ENCODE measurements around the gene MYO1B. TPM values are rescaled to one million over a fixed set of nuclear protein-coding genes. Genes with fewer than 3 reads are reported as not detected.

The MYO1B gene
- total and polyA plus RNA-seq, 2 of the 4 experiments (the other 2 are of a cell fraction): 57.2 to 116 TPM

DNA sequence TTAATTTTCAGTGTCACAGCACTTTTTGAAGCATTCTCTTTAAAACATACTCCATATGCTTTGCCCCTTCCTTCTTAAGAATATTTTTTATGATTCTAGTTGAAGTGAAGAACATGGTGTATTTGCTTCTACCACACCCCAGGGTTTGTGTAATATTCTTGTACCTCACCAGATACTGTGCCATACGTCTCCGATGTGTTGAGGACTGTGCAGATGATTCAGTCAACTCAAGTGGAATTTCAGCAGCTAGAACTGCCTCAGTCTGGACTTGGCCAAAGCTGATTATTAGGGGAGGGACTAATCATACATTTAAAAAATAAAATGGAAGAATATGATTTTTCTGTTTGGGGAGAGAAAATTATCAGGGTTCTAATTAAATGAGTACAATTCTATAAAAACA is 115.7 kb downstream of the MYO1B start:
- H2AK5ac ChIP-seq (ENCODE audit: low read depth, low read length): no peak overlapping the region
- DNase-seq: no peak
- in situ Hi-C loops (cut with MboI; ENCODE audit: low sequenced_read_pairs) (no loop called here), intact Hi-C loops (cut with micrococcal nuclease) (no loop called here), dilution Hi-C loops (cut with HindIII; ENCODE audit: low sequenced_read_pairs, unreplicated experiment) (no loop called here)
- no TSS peak for BruUV-seq (replicated peaks)
- H3K56ac ChIP-seq (ENCODE audit: extremely low read depth, insufficient read depth, low read length): no peak overlapping the region
- H3K23ac ChIP-seq (ENCODE audit: low read depth, low read length): no peak overlapping the region
- no peak overlapping the region for H3K4me3 ChIP-seq (ENCODE audit: insufficient read depth, low read depth, low read length)
- peak overlapping the region; percentile 65; the same call in 1 of the 2 replicates for H3K27ac ChIP-seq (ENCODE audit: insufficient read depth, low read length)
- H4K20me1 ChIP-seq (ENCODE audit: insufficient read depth, low read length): peaks cover 4% of the 10 kb centered on the region; the same call in 1 of the 2 replicates
- no CpG with 5 or more reads among the region's 2 CpGs for WGBS, 2 experiments (ENCODE audit: extremely low coverage in 2 of 2, insufficient read length in 1 of 2)
- no peak overlapping the region for H3K14ac ChIP-seq (replicated peaks; ENCODE audit: low read depth, low read length)
- H3K18ac ChIP-seq (ENCODE audit: low read depth, low read length): no peak overlapping the region; the same call in 1 of the 2 replicates
- peak overlapping the region; percentile 52; the same call in 1 of the 2 replicates for H2BK120ac ChIP-seq (ENCODE audit: low read depth, low read length)
- TF ChIP-seq RAD21 (IDR thresholded peaks at IDR 0.05; ENCODE audit: low read length) (no peak), CEBPB (IDR thresholded peaks at IDR 0.05; ENCODE audit: low read depth, low read length) (no peak), MXI1 (IDR thresholded peaks at IDR 0.05; ENCODE audit: borderline replicate concordance, low read depth, low read length) (no peak), CHD1 (IDR thresholded peaks at IDR 0.05; ENCODE audit: low read depth, low read length) (no peak), SMC3 (IDR thresholded peaks at IDR 0.05; ENCODE audit: low read depth, low read length) (no peak), RCOR1 (IDR thresholded peaks at IDR 0.05; ENCODE audit: insufficient replicate concordance, low read length) (no peak), POLR2A (IDR thresholded peaks at IDR 0.05; ENCODE audit: low read depth, low read length) (no peak), MAZ (IDR thresholded peaks at IDR 0.05; ENCODE audit: borderline replicate concordance, low read depth, low read length) (no peak), MAFK (IDR thresholded peaks at IDR 0.05; ENCODE audit: low read depth, low read length) (no peak), RFX5 (IDR thresholded peaks at IDR 0.05; ENCODE audit: low read depth, low read length) (no peak), BHLHE40 (IDR thresholded peaks at IDR 0.05; ENCODE audit: low read depth, low read length) (no peak), FOS (IDR thresholded peaks at IDR 0.05; ENCODE audit: low read depth, low read length) (no peak), NFE2L2 (IDR thresholded peaks at IDR 0.05; ENCODE audit: low read depth, low read length) (no peak)
- TF ChIP-seq, protein P1, sequence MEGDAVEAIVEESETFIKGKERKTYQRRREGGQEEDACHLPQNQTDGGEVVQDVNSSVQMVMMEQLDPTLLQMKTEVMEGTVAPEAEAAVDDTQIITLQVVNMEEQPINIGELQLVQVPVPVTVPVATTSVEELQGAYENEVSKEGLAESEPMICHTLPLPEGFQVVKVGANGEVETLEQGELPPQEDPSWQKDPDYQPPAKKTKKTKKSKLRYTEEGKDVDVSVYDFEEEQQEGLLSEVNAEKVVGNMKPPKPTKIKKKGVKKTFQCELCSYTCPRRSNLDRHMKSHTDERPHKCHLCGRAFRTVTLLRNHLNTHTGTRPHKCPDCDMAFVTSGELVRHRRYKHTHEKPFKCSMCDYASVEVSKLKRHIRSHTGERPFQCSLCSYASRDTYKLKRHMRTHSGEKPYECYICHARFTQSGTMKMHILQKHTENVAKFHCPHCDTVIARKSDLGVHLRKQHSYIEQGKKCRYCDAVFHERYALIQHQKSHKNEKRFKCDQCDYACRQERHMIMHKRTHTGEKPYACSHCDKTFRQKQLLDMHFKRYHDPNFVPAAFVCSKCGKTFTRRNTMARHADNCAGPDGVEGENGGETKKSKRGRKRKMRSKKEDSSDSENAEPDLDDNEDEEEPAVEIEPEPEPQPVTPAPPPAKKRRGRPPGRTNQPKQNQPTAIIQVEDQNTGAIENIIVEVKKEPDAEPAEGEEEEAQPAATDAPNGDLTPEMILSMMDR (conservative IDR thresholded peaks at IDR 0.05; ENCODE audit: low read depth, low read length): no peak
- TF ChIP-seq, protein P2, sequence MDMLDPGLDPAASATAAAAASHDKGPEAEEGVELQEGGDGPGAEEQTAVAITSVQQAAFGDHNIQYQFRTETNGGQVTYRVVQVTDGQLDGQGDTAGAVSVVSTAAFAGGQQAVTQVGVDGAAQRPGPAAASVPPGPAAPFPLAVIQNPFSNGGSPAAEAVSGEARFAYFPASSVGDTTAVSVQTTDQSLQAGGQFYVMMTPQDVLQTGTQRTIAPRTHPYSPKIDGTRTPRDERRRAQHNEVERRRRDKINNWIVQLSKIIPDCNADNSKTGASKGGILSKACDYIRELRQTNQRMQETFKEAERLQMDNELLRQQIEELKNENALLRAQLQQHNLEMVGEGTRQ (IDR thresholded peaks at IDR 0.05; ENCODE audit: low read depth, low read length): no peak
- TF ChIP-seq, protein P3, sequence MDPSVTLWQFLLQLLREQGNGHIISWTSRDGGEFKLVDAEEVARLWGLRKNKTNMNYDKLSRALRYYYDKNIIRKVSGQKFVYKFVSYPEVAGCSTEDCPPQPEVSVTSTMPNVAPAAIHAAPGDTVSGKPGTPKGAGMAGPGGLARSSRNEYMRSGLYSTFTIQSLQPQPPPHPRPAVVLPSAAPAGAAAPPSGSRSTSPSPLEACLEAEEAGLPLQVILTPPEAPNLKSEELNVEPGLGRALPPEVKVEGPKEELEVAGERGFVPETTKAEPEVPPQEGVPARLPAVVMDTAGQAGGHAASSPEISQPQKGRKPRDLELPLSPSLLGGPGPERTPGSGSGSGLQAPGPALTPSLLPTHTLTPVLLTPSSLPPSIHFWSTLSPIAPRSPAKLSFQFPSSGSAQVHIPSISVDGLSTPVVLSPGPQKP (IDR thresholded peaks at IDR 0.05; ENCODE audit: borderline replicate concordance, low read depth, low read length): no peak
- H2BK15ac ChIP-seq (ENCODE audit: low read depth, low read length): no peak overlapping the region
- H4K5ac ChIP-seq (ENCODE audit: low read depth, low read length): no peak overlapping the region
- peaks cover 24% of the 10 kb centered on the region for H3K9me1 ChIP-seq (ENCODE audit: insufficient read depth, low read length)
- H2AK9ac ChIP-seq (replicated peaks; ENCODE audit: low read depth, low read length, poor library complexity): no peak overlapping the region
- no peak overlapping the region for H2BK5ac ChIP-seq (ENCODE audit: low read depth, low read length, poor library complexity, severe bottlenecking)
- no peak overlapping the region for H3K4me2 ChIP-seq (ENCODE audit: low read depth, low read length)
- H3K9me3 ChIP-seq (ENCODE audit: control insufficient read depth, insufficient read depth, low read length): no peaks in the 10 kb centered on the region
- no peak overlapping the region for H3K9ac ChIP-seq (ENCODE audit: low read depth, low read length)
- H3K4me1 ChIP-seq (ENCODE audit: control insufficient read depth, insufficient read depth, low read length): peaks cover 25% of the 10 kb centered on the region
- peaks cover 32 to 61% of the 10 kb centered on the region in 2 experiments for H3K79me1 ChIP-seq (ENCODE audit: low read depth in 1 of 2, low read length in 2 of 2)
- H2AFZ ChIP-seq (replicated peaks; ENCODE audit: low read length, poor library complexity): no peak overlapping the region
- no peak overlapping the region for H3K4ac ChIP-seq (ENCODE audit: low read depth, low read length)
- no peak overlapping the region for H4K91ac ChIP-seq (ENCODE audit: insufficient read depth, low read depth, low read length)
- H4K8ac ChIP-seq (ENCODE audit: low read depth in 2 of 2, low read length in 2 of 2): no peak overlapping the region
- ChIA-PET POLR2A (ENCODE audit: unreplicated experiment) (no interaction called here), CTCF (interaction anchor here (0.6 to 0.9 kb wide), 2 partner anchors 13 to 125 kb away, joined by 3 read pairs; no protein-coding TSS in a partner anchor)
- H2BK20ac ChIP-seq (ENCODE audit: low read depth, low read length): no peak overlapping the region; the same call in 1 of the 2 replicates
- ATAC-seq (ENCODE audit: low read depth): no peak
- H3K27me3 ChIP-seq (ENCODE audit: control insufficient read depth, insufficient read depth, low read length): no peaks in the 10 kb centered on the region
- H3K36me3 ChIP-seq (ENCODE audit: control insufficient read depth, insufficient read depth, low read length): peaks cover 32% of the 10 kb centered on the region

Measured in IMR-90 (cell line).